Neural crest cell (in vitro differentiated cells): ENCODE data around the gene NME4. TPM values are rescaled to one million over a fixed set of nuclear protein-coding genes. Genes with fewer than 3 reads are reported as not detected.
A peak's percentile ranks its signal among the peaks of the same experiment; 100 is the strongest.
"Not testable (repeated sequence)": the region's sequence is repeated elsewhere in the genome, so short reads cannot be mapped to it uniquely, and the experiment has no call there.

Source experiments
- DNase-seq: peaks from one replicate; pipeline ENCODE4 v3.0.0; 2021; ENCODE audit warnings: low read depth, mixed read lengths, low spot score
- H3K27ac Mint-ChIP-seq: one replicate; pipeline ENCODE4 v1.8.0; 2021; ENCODE audit warnings: mild to moderate bottlenecking, mixed read lengths; ENCODE audit not compliant: unreplicated experiment
- H3K27me3 Mint-ChIP-seq: 2 replicates; pipeline ENCODE4 v1.8.0; 2021; ENCODE audit warnings: low read depth, mild to moderate bottlenecking, mixed read lengths
- H3K36me3 Mint-ChIP-seq: 2 replicates; pipeline ENCODE4 v1.8.0; 2021; ENCODE audit warnings: low read depth, mild to moderate bottlenecking, mixed read lengths
- H3K4me1 Mint-ChIP-seq: 2 replicates; pipeline ENCODE4 v1.8.0; 2021; ENCODE audit warnings: mixed read lengths
- H3K4me3 Mint-ChIP-seq: one replicate; pipeline ENCODE4 v1.8.0; 2021; ENCODE audit warnings: mild to moderate bottlenecking, mixed read lengths
- H3K9me3 Mint-ChIP-seq: 2 replicates; pipeline ENCODE4 v1.8.0; 2021; ENCODE audit warnings: mixed read lengths
- total RNA-seq: library from RNA; stranded (reverse); gene quantifications from 2 replicates; pipeline ENCODE4 v1.2.1, GENCODE V29; 2021
- TF ChIP-seq, protein P1 (sequence below): fragments of 200-600 bp; sonication (generic); conservative IDR thresholded peaks from 2 replicates; pipeline ENCODE4 v1.5.0; 2021; ENCODE audit warnings: antibody characterized with exemption, mild to moderate bottlenecking

Gene NME4
- total RNA-seq, 1 donor from 2014 or later = 233 TPM

- H3K9me3 Mint-ChIP-seq = not testable (repeated sequence)
- peak overlapping the region; percentile 78 for H3K4me3 Mint-ChIP-seq
Measured at GRCh38 chr16:387761-388666, 9.0 kb upstream of the NME4 start.

DNA sequence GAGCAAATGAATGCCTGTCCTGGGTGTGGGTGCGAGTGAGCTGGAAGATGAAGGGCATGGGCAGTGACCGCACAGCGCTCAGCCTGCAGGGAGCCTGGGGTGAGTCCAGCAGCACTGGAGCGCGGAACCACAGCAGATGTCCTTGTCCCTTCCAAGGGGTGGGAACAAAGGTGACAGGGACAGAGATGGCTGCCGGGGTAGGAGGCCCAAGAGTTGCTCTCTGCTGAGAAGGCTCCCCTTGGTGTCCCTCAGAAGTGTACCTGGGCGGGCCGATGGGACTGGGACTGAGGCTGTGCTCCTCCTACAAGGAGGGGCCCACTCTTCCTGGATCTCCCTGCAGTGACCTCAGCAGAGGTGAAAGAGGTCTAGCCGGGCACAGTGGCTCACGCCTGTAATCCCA lies 7.6 kb upstream of the NME4 start:
- Mint-ChIP-seq H3K4me3 (no peak overlapping the region), H3K27ac (no peak overlapping the region)

More at GRCh38 chr16:387761-388666, 9.0 kb upstream of the NME4 start:
- H3K4me1 Mint-ChIP-seq = peaks cover 39% of the 10 kb centered on the region
- DNase-seq, H3K36me3 Mint-ChIP-seq, H3K27ac Mint-ChIP-seq: not testable (repeated sequence)
- TF ChIP-seq, protein P1, sequence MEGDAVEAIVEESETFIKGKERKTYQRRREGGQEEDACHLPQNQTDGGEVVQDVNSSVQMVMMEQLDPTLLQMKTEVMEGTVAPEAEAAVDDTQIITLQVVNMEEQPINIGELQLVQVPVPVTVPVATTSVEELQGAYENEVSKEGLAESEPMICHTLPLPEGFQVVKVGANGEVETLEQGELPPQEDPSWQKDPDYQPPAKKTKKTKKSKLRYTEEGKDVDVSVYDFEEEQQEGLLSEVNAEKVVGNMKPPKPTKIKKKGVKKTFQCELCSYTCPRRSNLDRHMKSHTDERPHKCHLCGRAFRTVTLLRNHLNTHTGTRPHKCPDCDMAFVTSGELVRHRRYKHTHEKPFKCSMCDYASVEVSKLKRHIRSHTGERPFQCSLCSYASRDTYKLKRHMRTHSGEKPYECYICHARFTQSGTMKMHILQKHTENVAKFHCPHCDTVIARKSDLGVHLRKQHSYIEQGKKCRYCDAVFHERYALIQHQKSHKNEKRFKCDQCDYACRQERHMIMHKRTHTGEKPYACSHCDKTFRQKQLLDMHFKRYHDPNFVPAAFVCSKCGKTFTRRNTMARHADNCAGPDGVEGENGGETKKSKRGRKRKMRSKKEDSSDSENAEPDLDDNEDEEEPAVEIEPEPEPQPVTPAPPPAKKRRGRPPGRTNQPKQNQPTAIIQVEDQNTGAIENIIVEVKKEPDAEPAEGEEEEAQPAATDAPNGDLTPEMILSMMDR = peak; percentile 31
- peaks cover 11% of the 10 kb centered on the region for H3K27me3 Mint-ChIP-seq

GRCh38 chr16:391885-392335 lies 5.1 kb upstream of the NME4 start:
- TF ChIP-seq, protein P1 = peak; percentile 76
- no peak overlapping the region for H3K27ac Mint-ChIP-seq
- H3K9me3 Mint-ChIP-seq = peaks cover 2% of the 10 kb centered on the region
- peak overlapping the region; percentile 80 for H3K4me3 Mint-ChIP-seq
- peaks cover 2% of the 10 kb centered on the region for H3K36me3 Mint-ChIP-seq
- H3K27me3 Mint-ChIP-seq = peaks cover 9% of the 10 kb centered on the region
- H3K4me1 Mint-ChIP-seq = peaks cover 28% of the 10 kb centered on the region
- peak; percentile 79 for DNase-seq

More for the DNA sequence above, 7.6 kb upstream of the NME4 start:
- H3K36me3 Mint-ChIP-seq = peaks cover 2% of the 10 kb centered on the region
- H3K9me3 Mint-ChIP-seq = peaks cover 2% of the 10 kb centered on the region
- H3K4me1 Mint-ChIP-seq = peaks cover 25% of the 10 kb centered on the region
- no peak for DNase-seq
- TF ChIP-seq, protein P1 = no peak
- peaks cover 4% of the 10 kb centered on the region for H3K27me3 Mint-ChIP-seq

DNA sequence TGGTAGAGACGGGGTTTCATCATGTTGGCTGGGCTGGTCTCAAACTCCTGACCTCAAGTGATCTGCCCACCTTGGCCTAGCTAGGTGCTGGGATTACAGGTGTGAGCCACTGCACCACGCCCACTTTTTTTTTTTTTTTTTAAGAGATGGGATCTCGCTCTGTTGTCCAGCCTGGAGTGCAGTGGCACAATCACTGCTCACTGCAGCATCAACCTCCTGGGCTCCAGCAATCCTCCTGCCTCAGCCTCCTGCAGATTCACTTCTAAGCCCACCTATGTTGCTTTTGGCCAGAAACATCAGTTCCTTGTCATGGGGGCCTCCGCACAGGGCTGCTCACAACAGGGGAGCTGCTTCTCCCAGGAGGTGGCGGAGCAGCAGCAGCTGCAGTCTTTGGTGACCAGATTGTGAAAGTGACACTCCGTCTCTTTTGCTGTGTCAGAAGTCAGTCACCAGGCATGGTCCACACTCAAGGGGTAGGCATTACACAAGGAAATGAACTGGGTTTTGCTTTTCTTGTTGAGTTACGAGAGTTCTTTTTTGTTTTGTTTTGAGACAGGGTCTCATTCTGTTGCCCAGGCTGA lies 4.5 kb upstream of the NME4 start:
- H3K27me3 Mint-ChIP-seq = peaks cover 9% of the 10 kb centered on the region
- TF ChIP-seq, protein P1 = no peak
- peaks cover 2% of the 10 kb centered on the region for H3K9me3 Mint-ChIP-seq
- no peak overlapping the region for H3K27ac Mint-ChIP-seq
- no peak for DNase-seq
- peaks cover 2% of the 10 kb centered on the region for H3K36me3 Mint-ChIP-seq
- H3K4me1 Mint-ChIP-seq = peaks cover 25% of the 10 kb centered on the region
- H3K4me3 Mint-ChIP-seq = peak overlapping the region; percentile 80

GRCh38 chr16:396199-396598 lies 800 bp upstream of the NME4 start:
- TF ChIP-seq, protein P1 = no peak
- H3K36me3 Mint-ChIP-seq = peaks cover 2% of the 10 kb centered on the region
- no peak for DNase-seq

More at GRCh38 chr16:396199-396598, 800 bp upstream of the NME4 start:
- peaks cover 6% of the 10 kb centered on the region for H3K27me3 Mint-ChIP-seq
- H3K4me1 Mint-ChIP-seq = peaks cover 21% of the 10 kb centered on the region
- H3K4me3 Mint-ChIP-seq = peak overlapping the region; percentile 96
- peaks cover 2% of the 10 kb centered on the region for H3K9me3 Mint-ChIP-seq
- peak overlapping the region; percentile 40 for H3K27ac Mint-ChIP-seq
